C4-2B (cell line): ENCODE measurements around the gene C11orf21.

Experiments
- CTCF ChIP-seq: fragments of 450-650 bp; conservative IDR thresholded peaks from 2 replicates; pipeline ENCODE4 v1.5.1; 2017; ENCODE audit warnings: mild to moderate bottlenecking
- ZFX ChIP-seq: fragments of 450-650 bp; IDR thresholded peaks from 2 replicates; pipeline ENCODE4 v1.6.1; 2017

GRCh38 chr11:2251138-2251537 lies 50.6 kb downstream of the C11orf21 start:
- TF ChIP-seq CTCF (no peak), ZFX (no peak)
